ENCODE measurements around the gene PTPN3.
A peak's percentile ranks its signal among the peaks of the same experiment; 100 is the strongest.

Gene PTPN3

DNA sequence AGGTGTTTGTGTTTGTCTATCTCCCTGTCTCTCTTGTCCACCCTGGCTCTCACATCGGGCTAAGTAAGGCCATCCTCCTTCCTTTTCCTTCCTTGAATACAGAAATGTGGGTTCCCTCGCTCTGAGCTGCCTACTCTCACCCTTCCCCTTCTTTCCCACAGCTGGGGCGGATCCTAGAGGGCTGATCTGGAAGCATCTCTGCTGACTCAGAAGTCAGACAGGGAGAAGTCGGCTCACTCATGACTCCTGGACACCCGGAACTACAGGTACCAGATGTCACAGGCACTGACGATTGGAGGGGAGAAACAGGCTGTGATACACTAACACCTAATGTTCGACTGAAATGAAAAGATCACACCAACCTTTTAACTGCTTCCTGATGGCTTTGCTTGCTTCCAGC is 41.3 kb downstream of the PTPN3 start:
- FAIRE-seq = no peak

DNA sequence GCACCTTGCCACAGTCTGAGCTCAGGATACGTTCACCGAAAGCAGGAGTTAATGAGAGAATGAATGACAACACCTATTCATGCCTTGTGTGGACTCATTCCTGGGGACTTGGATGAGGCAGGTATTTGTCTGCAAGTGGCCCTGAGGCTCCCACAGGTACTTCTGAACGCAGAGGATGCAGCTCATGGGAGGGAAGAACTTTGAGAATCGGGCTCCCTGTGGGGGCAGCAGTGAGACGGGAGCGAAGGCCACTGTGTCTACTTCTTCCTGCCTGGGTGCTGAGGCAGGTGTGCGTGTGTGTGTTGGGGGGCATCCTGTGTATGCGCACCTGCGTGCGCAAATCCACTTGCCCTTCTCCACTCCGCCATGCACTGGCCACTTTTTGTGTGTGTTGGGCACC is 42.2 kb downstream of the PTPN3 start:
- FAIRE-seq (no peak), DNase-seq (ENCODE audit: extremely low spot score, insufficient read length, low read depth) (no peak)

More for the DNA sequence above, 41.3 kb downstream of the PTPN3 start:
- no peak for DNase-seq (ENCODE audit: extremely low spot score, insufficient read length, low read depth)

DNA sequence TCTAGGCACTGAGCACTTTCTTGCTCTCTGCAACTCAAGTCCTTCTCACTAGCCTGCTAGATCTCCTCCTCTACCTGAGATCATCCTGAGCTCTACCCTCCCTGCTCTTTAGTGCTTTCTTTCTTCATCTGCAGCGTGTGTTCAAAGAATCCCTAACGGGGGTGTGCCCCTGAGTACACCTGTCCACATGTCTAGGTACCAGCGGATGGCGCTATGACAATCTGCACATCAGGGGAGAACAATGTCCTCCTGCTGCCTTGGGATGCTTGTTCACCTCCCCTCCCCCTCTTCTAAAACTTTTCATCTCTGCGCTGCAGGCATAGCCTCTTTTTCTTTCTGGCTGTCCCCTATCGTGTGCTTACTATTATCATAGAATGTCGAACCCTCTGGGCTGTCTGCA is 42.7 kb downstream of the PTPN3 start:
- no peak for FAIRE-seq
- DNase-seq (ENCODE audit: extremely low spot score, insufficient read length, low read depth) = no peak

DNA sequence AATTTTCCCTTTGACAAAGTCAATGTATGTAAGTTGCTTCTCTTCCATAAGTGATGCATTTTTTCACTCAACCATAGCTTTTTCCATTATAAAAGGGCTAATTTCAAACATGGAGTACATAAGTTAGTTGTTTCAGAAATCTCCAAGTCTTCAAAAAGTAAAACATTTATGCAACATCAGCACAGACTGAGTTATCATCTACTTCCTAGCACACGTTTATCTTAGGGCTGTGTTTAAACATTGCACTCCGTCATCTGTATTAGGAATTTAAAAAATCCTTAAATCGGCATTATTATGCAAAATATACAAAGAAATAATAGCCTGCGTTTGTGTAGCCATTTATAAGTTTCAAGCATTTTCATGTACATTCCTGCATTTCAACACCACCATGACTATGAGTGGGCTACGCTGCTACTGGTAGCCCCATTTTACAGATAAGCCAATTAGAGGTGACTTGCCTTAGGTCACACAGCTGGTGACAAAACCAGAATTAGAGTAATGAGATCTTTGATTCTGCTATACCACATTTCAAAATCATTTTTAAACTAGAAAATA is 43.4 kb downstream of the PTPN3 start:
- no peak for FAIRE-seq

DNA sequence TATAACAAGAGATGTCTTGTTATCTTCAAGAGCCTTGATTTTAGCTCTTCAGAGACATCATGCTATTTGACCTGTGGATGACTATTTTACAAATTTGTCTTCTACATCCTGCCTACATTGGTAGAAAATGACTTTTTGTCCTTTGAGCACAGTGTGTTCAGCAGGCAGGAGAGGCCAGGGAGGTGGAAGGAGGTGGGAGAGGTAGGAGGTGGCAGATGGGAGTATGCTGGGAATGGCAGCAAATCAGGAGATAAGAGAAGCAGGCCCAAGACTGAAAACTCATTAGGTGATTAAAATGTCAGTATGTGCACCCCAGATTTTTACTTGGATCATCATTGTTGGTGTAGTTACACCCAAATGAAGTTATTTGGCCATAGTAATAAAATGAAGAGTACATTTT is 44.1 kb downstream of the PTPN3 start:
- no peak for FAIRE-seq
- DNase-seq (ENCODE audit: extremely low spot score, insufficient read length, low read depth) = no peak

More for the DNA sequence above, 43.4 kb downstream of the PTPN3 start:
- no peak for DNase-seq (ENCODE audit: extremely low spot score, insufficient read length, low read depth)

DNA sequence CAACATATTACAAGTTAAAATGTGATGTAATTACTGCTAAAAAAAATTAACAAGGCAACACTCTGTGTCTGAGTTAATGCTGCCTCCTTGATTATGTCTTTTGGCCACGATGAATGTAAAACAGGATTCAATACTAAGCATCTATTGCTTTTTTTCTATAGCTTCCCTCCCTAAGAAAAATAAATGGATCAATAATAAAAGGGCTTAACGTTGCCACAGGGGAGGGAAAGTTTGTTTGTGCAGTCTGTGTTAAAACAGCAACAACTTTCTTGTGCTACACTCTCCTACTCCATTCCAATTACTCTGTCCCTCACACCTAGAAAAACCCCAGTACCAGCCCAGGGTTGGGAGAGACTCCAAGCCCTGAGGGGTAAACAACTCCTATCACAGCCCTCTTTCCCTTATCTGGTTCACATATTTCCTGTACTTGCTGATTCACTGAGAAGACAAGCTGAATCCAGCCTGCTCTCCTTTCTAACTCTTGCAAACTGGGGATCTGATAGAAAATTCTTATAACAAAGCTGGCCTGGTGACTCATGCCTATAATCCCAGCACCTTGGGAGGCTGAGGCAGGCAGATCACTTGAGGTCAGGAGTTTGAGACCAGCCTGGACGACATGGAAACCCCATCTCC is 44.8 kb downstream of the PTPN3 start:
- no peak for FAIRE-seq
- DNase-seq (ENCODE audit: extremely low spot score, insufficient read length, low read depth) = no peak

GRCh38 chr9:109452761-109453160 is 45.3 kb downstream of the PTPN3 start:
- DNase-seq (ENCODE audit: extremely low spot score, insufficient read length, low read depth) (no peak), FAIRE-seq (no peak)

GRCh38 chr9:109451311-109452025 is 46.6 kb downstream of the PTPN3 start:
- no peak for DNase-seq (ENCODE audit: extremely low spot score, insufficient read length, low read depth)
- no peak for FAIRE-seq

- DNase-seq (ENCODE audit: extremely low spot score, insufficient read length, low read depth) (no peak), FAIRE-seq (no peak)
Measured at GRCh38 chr9:109450346-109450745, 47.8 kb downstream of the PTPN3 start.

GRCh38 chr9:109449036-109449798 is 48.9 kb downstream of the PTPN3 start:
- FAIRE-seq (no peak), DNase-seq (ENCODE audit: extremely low spot score, insufficient read length, low read depth) (no peak)

DNA sequence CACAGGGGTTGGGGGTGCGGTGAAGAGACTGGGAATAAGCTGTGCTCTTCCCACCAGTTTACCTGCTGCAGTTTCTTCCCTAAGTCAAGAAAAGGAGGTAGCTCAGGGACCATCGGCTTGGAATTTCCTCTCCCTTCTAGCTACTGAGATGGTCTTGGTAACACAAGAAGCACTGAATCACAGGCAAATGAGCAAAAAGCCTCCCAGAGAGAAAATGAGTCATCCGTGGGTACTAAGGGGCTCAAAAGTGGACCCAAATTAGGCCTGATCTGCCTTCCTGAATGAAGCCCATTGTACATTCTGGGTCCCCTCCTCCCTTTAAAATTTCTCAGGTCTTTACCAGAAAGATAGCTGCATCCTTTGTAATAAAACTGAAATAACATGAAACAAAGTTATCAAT is 49.9 kb downstream of the PTPN3 start:
- DNase-seq (ENCODE audit: extremely low spot score, insufficient read length, low read depth) (no peak), FAIRE-seq (no peak)

DNA sequence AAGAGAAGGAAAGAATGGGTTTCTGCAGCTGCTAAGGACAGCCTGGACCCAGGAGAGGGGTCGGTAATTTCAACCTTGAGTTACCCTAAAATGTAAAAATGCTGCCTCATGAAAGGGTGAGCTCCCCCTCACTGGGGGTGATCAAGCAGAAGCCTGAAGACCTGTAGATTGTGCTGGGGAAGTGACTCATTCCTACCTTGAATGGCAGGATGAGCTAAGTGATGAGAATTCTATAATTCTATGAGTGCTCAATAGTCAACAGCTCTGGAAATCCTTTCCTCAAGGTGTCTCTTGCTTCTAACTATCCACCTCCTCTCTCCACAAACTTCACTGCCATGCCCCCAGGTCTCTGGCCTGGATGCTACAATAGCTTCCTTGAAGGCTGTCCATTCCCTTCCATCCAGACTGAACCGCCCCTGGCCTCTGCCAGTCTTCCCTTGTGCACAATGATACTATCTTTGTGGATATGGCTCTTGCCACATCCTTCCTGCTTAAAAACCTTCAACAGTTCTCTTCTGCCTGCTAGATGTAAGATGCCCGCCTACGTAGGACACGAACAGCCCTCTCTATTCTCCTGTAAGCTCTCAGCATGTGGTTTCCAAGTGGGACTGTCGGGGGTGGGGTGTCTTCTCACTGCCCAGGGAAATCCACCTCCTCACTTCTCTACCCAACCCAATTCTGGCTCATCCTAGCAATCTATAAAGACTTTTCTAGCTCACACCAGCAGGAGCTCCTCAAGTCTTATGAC is 50.6 kb downstream of the PTPN3 start:
- DNase-seq (ENCODE audit: extremely low spot score, insufficient read length, low read depth) (no peak), FAIRE-seq (no peak)

DNA sequence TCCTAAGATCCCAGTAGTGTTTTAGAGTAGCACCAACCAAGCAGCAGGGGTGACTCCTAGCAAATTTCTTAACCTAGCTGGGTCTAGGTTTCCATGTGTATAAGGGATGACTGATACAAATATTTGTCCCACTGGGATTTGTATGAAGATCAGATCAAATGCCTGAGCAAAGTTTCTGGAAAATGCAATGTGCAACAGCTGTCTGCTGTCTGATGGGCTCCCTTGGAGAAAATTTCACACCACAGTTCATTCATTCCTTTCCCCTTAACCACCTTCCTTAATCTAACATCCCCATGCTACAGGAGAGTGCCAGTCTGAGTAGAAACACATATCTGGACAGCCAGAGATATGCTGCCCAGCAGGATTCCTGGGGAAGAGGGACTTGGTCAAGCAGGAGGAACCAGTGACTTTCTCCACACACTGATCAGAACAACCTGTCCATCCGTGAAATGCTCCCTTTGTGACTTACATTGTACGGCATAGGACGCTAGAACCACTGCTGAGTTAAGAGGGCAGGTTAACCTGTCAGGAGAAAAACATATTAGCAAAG is 53.3 kb downstream of the PTPN3 start:
- no peak for FAIRE-seq
- DNase-seq (ENCODE audit: extremely low spot score, insufficient read length, low read depth) = no peak

DNA sequence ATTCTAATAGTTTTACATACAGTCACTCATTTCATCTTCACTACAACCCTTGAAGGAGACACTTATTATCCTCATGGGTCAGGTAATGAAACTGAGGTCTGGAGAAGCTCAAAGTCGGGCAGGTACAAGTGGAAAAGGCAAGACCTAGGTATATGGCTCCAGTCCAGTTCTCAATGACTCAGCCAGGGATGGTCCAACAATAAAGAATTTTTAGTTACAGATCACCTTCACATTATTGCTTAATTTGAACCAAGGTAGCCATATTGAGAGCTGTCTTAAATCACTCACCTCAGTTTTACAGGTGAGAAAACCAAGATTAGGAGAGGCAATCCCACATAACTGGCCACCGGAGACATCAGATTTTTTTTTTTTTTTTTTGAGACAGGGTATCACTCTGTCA is 55.4 kb downstream of the PTPN3 start:
- DNase-seq (ENCODE audit: extremely low spot score, insufficient read length, low read depth) (no peak), FAIRE-seq (no peak)

DNA sequence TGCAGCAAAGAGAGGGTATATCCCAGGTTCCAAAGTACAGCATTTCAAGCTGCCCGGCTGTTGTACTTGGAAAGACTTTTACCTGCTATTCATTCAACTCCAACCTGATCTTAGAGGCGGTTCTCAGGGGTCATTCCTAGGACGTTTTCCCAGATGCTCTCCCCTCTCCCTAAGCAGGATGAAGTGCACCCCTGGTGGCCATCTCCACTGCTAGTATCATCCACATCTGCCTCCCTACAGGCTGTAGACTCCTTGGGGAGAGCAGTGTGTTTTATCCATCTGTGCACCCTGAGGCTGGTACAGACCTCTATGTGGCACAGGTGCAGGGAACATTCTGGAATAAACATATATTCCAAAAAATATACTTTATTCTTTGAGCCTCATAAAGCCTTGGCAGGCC is 56.8 kb downstream of the PTPN3 start:
- no peak for DNase-seq (ENCODE audit: extremely low spot score, insufficient read length, low read depth)
- FAIRE-seq = no peak

- FAIRE-seq (peak; percentile 93), DNase-seq (ENCODE audit: extremely low spot score, insufficient read length, low read depth) (peak; percentile 65)
Measured at GRCh38 chr9:109440797-109441287, 57.3 kb downstream of the PTPN3 start.

- FAIRE-seq (no peak), DNase-seq (ENCODE audit: extremely low spot score, insufficient read length, low read depth) (no peak)
Measured at GRCh38 chr9:109440117-109440515, 58.0 kb downstream of the PTPN3 start.

GRCh38 chr9:109439378-109440116 is 58.6 kb downstream of the PTPN3 start:
- DNase-seq (ENCODE audit: extremely low spot score, insufficient read length, low read depth) (no peak), FAIRE-seq (peak; percentile 31)

GRCh38 chr9:109437286-109437685 is 60.8 kb downstream of the PTPN3 start:
- no peak for FAIRE-seq
- no peak for DNase-seq (ENCODE audit: extremely low spot score, insufficient read length, low read depth)
